ENCODE measurements around the gene MIPEP. TPM values are rescaled to one million over a fixed set of nuclear protein-coding genes. Genes with fewer than 3 reads are reported as not detected.

MIPEP gene
- total and polyA plus RNA-seq, 10 of the 15 experiments (the other 5 are each of a cell fraction or from before 2014, with no cell fraction given) = 15.6 to 56.2 (median 29.8) TPM

- no peak for TF ChIP-seq BMI1 (IDR thresholded peaks at IDR 0.05; ENCODE audit: borderline replicate concordance)
- TF ChIP-seq ZNF384 (IDR thresholded peaks at IDR 0.05; ENCODE audit: borderline replicate concordance, low read depth, low read length) = no peak
These were observed 85.0 kb downstream of the MIPEP start (continued) for GRCh38 chr13:23804166-23804565.

GRCh38 chr13:23801141-23801540 lies 88.1 kb downstream of the MIPEP start:
- H2AFZ ChIP-seq (ENCODE audit: control insufficient read depth, low read depth, low read length) = no peak overlapping the region
- peaks cover 0 to 16% of the 10 kb centered on the region in 2 experiments; a peak in 2 of 4 replicates for H3K36me3 ChIP-seq (ENCODE audit: control insufficient read depth in 2 of 2, insufficient read depth in 2 of 2, low read length in 1 of 2)
- ChIA-PET SMC1A (ENCODE audit: uncharacterized antibody, unreplicated experiment) (interaction anchor here (0.6 to 1.3 kb wide), 3 partner anchors 10 to 44 kb away, joined by 3 read pairs; no protein-coding TSS in a partner anchor), CTCF (no interaction called here), POLR2A (no interaction called here), RAD21 (ENCODE audit: unreplicated experiment) (no interaction called here)
- H3K27me3 ChIP-seq (replicated peaks in 1 of 2; ENCODE audit: control insufficient read depth in 2 of 2, insufficient read depth in 2 of 2, low read length in 1 of 2) = no peaks in the 10 kb centered on the region
- 97% methylated on average over 4 of the region's 4 CpGs for WGBS (ENCODE audit: insufficient coverage, insufficient replicate concordance, low lambda C conversion rate, missing lambda C conversion rate)
- no peak overlapping the region for H3K4me2 ChIP-seq (ENCODE audit: control insufficient read depth, insufficient read depth)
- H3K79me2 ChIP-seq (ENCODE audit: control insufficient read depth, insufficient read depth, low read length) = no peaks in the 10 kb centered on the region
- BruUV-seq (replicated peaks) = no TSS peak
- no peak overlapping the region for H3K9ac ChIP-seq (ENCODE audit: control insufficient read depth, insufficient read depth, low read length)
- no peaks in the 10 kb centered on the region for H4K20me1 ChIP-seq (ENCODE audit: control insufficient read depth, insufficient read depth)
- DNase-seq (ENCODE audit: low read depth, low spot score) (no peak), FAIRE-seq (no peak), ATAC-seq (no peak)
- peak overlapping the region; percentile 89; the same call in 1 of the 2 replicates for H3K27ac ChIP-seq (ENCODE audit: control insufficient read depth, insufficient read depth)
- peaks cover 36% of the 10 kb centered on the region for H3K4me1 ChIP-seq (ENCODE audit: control insufficient read depth, insufficient read depth, low read length)
- intact Hi-C loops (cut with micrococcal nuclease; ENCODE audit: unreplicated experiment) = no loop called here
- H3K4me3 ChIP-seq = no peak overlapping the region
- peaks cover 7% of the 10 kb centered on the region for H3K9me3 ChIP-seq (replicated peaks; ENCODE audit: control insufficient read depth, insufficient read depth, low read length)
- in situ Hi-C loops (cut with MboI) = no loop called here
- TF ChIP-seq KAT2A (conservative IDR thresholded peaks at IDR 0.05; ENCODE audit: control insufficient read depth, low read depth, low read length) (no peak), EP300 (IDR thresholded peaks at IDR 0.05; ENCODE audit: borderline replicate concordance in 1 of 2, control insufficient read depth in 1 of 2, low read depth in 2 of 2, low read length in 2 of 2) (no peak), ZBED1 (IDR thresholded peaks at IDR 0.05; ENCODE audit: borderline replicate concordance) (no peak), NR2C1 (IDR thresholded peaks at IDR 0.05) (no peak), PBX3 (IDR thresholded peaks at IDR 0.05; ENCODE audit: insufficient replicate concordance, low read depth, low read length) (no peak), CREB1 (IDR thresholded peaks at IDR 0.05; ENCODE audit: low read depth) (no peak), ELK1 (IDR thresholded peaks at IDR 0.05; ENCODE audit: low read depth, low read length) (no peak), MLLT1 (IDR thresholded peaks at IDR 0.05) (no peak), ZNF207 (IDR thresholded peaks at IDR 0.05; ENCODE audit: borderline replicate concordance) (no peak), MYB (IDR thresholded peaks at IDR 0.05; ENCODE audit: borderline replicate concordance, low read depth, low read length) (no peak), ATF3 (IDR thresholded peaks at IDR 0.05; ENCODE audit: borderline replicate concordance, extremely low read depth, low read depth, low read length) (no peak)
- TF ChIP-seq, protein P1, sequence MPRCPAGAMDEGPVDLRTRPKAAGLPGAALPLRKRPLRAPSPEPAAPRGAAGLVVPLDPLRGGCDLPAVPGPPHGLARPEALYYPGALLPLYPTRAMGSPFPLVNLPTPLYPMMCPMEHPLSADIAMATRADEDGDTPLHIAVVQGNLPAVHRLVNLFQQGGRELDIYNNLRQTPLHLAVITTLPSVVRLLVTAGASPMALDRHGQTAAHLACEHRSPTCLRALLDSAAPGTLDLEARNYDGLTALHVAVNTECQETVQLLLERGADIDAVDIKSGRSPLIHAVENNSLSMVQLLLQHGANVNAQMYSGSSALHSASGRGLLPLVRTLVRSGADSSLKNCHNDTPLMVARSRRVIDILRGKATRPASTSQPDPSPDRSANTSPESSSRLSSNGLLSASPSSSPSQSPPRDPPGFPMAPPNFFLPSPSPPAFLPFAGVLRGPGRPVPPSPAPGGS (IDR thresholded peaks at IDR 0.05; ENCODE audit: borderline replicate concordance, insufficient read depth, low read depth, low read length, poor library complexity, severe bottlenecking) = no peak
- TF ChIP-seq, protein P2, sequence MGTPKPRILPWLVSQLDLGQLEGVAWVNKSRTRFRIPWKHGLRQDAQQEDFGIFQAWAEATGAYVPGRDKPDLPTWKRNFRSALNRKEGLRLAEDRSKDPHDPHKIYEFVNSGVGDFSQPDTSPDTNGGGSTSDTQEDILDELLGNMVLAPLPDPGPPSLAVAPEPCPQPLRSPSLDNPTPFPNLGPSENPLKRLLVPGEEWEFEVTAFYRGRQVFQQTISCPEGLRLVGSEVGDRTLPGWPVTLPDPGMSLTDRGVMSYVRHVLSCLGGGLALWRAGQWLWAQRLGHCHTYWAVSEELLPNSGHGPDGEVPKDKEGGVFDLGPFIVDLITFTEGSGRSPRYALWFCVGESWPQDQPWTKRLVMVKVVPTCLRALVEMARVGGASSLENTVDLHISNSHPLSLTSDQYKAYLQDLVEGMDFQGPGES (IDR thresholded peaks at IDR 0.05) = no peak

All from GM12878 (cell line).